OCI-LY7 (cell line): ENCODE results near the gene ZBTB34.

ENCODE experiments used
- EZH2phosphoT487 ChIP-seq: fragments of 200-600 bp; sonication (generic); IDR thresholded peaks from 2 replicates; pipeline ENCODE4 v1.6.1; 2018; ENCODE audit warnings: low read depth, borderline replicate concordance, mild to moderate bottlenecking, mixed run types, antibody characterized with exemption, low read length, moderate library complexity, mixed read lengths
- TF ChIP-seq, protein P1 (sequence below): fragments of 200-600 bp; sonication (generic); conservative IDR thresholded peaks from 2 replicates; pipeline ENCODE4 v1.5.1; 2014; ENCODE audit warnings: mild to moderate bottlenecking, antibody characterized with exemption, low read length, moderate library complexity, mixed read lengths

GRCh38 chr9:126842220-126842842 is 18.1 kb upstream of the ZBTB34 start:
- TF ChIP-seq, protein P1, sequence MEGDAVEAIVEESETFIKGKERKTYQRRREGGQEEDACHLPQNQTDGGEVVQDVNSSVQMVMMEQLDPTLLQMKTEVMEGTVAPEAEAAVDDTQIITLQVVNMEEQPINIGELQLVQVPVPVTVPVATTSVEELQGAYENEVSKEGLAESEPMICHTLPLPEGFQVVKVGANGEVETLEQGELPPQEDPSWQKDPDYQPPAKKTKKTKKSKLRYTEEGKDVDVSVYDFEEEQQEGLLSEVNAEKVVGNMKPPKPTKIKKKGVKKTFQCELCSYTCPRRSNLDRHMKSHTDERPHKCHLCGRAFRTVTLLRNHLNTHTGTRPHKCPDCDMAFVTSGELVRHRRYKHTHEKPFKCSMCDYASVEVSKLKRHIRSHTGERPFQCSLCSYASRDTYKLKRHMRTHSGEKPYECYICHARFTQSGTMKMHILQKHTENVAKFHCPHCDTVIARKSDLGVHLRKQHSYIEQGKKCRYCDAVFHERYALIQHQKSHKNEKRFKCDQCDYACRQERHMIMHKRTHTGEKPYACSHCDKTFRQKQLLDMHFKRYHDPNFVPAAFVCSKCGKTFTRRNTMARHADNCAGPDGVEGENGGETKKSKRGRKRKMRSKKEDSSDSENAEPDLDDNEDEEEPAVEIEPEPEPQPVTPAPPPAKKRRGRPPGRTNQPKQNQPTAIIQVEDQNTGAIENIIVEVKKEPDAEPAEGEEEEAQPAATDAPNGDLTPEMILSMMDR = no peak
- TF ChIP-seq EZH2phosphoT487 = no peak
